MM.1S (cell line): ENCODE data around the gene LINGO4.
A peak's percentile ranks its signal among the peaks of the same experiment; 100 is the strongest.

Experiments
- DNase-seq: peaks from one replicate; pipeline ENCODE4 v3.0.0-alpha.2; 2015
- H2AFZ ChIP-seq: fragments of 300-600 bp; sonication (generic); 2 replicates; pipeline ENCODE4 v1.6.0; 2016; ENCODE audit warnings: antibody characterized with exemption, low read length
- H3F3A ChIP-seq: fragments of 300-600 bp; sonication (generic); 2 replicates; pipeline ENCODE4 v1.6.1; 2016; ENCODE audit warnings: mild to moderate bottlenecking, antibody characterized with exemption, low read length, moderate library complexity, mixed read lengths; ENCODE audit not compliant: insufficient read depth
- H3K27ac ChIP-seq: fragments of 300-600 bp; sonication (generic); 2 replicates; pipeline ENCODE4 v1.5.1; 2016; ENCODE audit warnings: mild to moderate bottlenecking, low read length
- H3K27me3 ChIP-seq: fragments of 300-600 bp; sonication (generic); replicated peaks from 2 replicates; pipeline ENCODE4 v1.6.0; 2016; ENCODE audit warnings: low read length; ENCODE audit not compliant: insufficient read depth
- H3K36me3 ChIP-seq: fragments of 300-600 bp; sonication (generic); replicated peaks from 2 replicates; pipeline ENCODE4 v1.6.1; 2016; ENCODE audit warnings: mild to moderate bottlenecking, low read length, mixed read lengths; ENCODE audit not compliant: insufficient read depth
- H3K4me1 ChIP-seq: fragments of 300-600 bp; sonication (generic); 2 replicates; pipeline ENCODE4 v1.6.1; 2016; ENCODE audit warnings: low read length, mixed read lengths
- H3K4me2 ChIP-seq: fragments of 300-600 bp; sonication (generic); 2 replicates; pipeline ENCODE4 v1.6.0; 2016; ENCODE audit warnings: low read depth, low read length
- H3K4me3 ChIP-seq: fragments of 300-600 bp; sonication (generic); 2 replicates; pipeline ENCODE4 v1.5.1; 2016; ENCODE audit warnings: low read length, mixed read lengths
- H3K79me2 ChIP-seq: fragments of 300-600 bp; sonication (generic); 2 replicates; pipeline ENCODE4 v1.6.1; 2016; ENCODE audit warnings: mixed run types, low read length, mixed read lengths
- H3K9ac ChIP-seq: fragments of 300-600 bp; sonication (generic); 2 replicates; pipeline ENCODE4 v1.6.1; 2016; ENCODE audit warnings: low read length, mixed read lengths
- H3K9me2 ChIP-seq: fragments of 300-600 bp; sonication (generic); replicated peaks from 2 replicates; pipeline ENCODE4 v1.6.1; 2016; ENCODE audit warnings: mild to moderate bottlenecking, low read length, mixed read lengths; ENCODE audit not compliant: insufficient read depth
- H3K9me3 ChIP-seq: fragments of 300-600 bp; sonication (generic); replicated peaks from 2 replicates; pipeline ENCODE4 v1.6.1; 2016; ENCODE audit warnings: mild to moderate bottlenecking, low read length, mixed read lengths; ENCODE audit not compliant: insufficient read depth
- H4K20me1 ChIP-seq: fragments of 300-600 bp; sonication (generic); 2 replicates; pipeline ENCODE4 v1.6.1; 2016; ENCODE audit warnings: mild to moderate bottlenecking, low read length, moderate library complexity, mixed read lengths; ENCODE audit not compliant: insufficient read depth
- CTCF ChIP-seq: fragments of 300-600 bp; sonication (generic); IDR thresholded peaks from 2 replicates; pipeline ENCODE4 v1.5.1; 2016; ENCODE audit warnings: antibody characterized with exemption, low read length, mixed read lengths
- EZH2 ChIP-seq: fragments of 300-600 bp; sonication (generic); optimal IDR thresholded peaks from 2 replicates; pipeline ENCODE3; 2017; ENCODE audit warnings: low read depth, mild to moderate bottlenecking, antibody characterized with exemption, low read length, mixed read lengths
- EZH2phosphoT487 ChIP-seq: fragments of 300-600 bp; sonication (generic); IDR thresholded peaks from 2 replicates; pipeline ENCODE4 v1.6.1; 2018; ENCODE audit warnings: antibody characterized with exemption, low read length

Gene LINGO4

GRCh38 chr1:151790071-151790939, 14.9 kb downstream of the LINGO4 start, which contains the start of gene TDRKH:
TDRKH (minus strand) TSS chr1:151790500; CDS start chr1:151783022, 7,478 bp downstream.
- no peaks in the 10 kb centered on the region for H4K20me1 ChIP-seq
- H3F3A ChIP-seq: peaks cover 3% of the 10 kb centered on the region; the same call in 1 of the 2 replicates
- peaks cover 12% of the 10 kb centered on the region for H3K4me1 ChIP-seq
- no peaks in the 10 kb centered on the region for H3K36me3 ChIP-seq
- H3K27me3 ChIP-seq: no peaks in the 10 kb centered on the region
- peak; percentile 100 for DNase-seq
- TF ChIP-seq CTCF (peak; percentile 50), EZH2phosphoT487 (no peak)
- H2AFZ ChIP-seq: peak within 1 kb of the TSS; percentile 86
- H3K4me3 ChIP-seq: peak within 1 kb of the TSS; percentile 81
- H3K9me3 ChIP-seq: no peaks in the 10 kb centered on the region
- H3K9me2 ChIP-seq: no peaks in the 10 kb centered on the region
- peak within 1 kb of the TSS; percentile 54; the same call in 1 of the 2 replicates for H3K9ac ChIP-seq
- peaks cover 10% of the 10 kb centered on the region; the same call in 1 of the 2 replicates for H3K79me2 ChIP-seq
- peak within 1 kb of the TSS; percentile 96 for H3K4me2 ChIP-seq
- H3K27ac ChIP-seq: no peak within 1 kb of the TSS

GRCh38 chr1:151787689-151788088, 17.5 kb downstream of the LINGO4 start:
- H3K4me2 ChIP-seq: no peak overlapping the region
- H3K9me3 ChIP-seq: no peaks in the 10 kb centered on the region
- H3K9ac ChIP-seq: no peak overlapping the region
- H2AFZ ChIP-seq: no peak overlapping the region
- no peaks in the 10 kb centered on the region for H3K9me2 ChIP-seq
- H3K79me2 ChIP-seq: peaks cover 10% of the 10 kb centered on the region; the same call in 1 of the 2 replicates
- H3K27me3 ChIP-seq: no peaks in the 10 kb centered on the region
- peaks cover 3% of the 10 kb centered on the region; the same call in 1 of the 2 replicates for H3F3A ChIP-seq
- no peaks in the 10 kb centered on the region for H4K20me1 ChIP-seq
- H3K4me1 ChIP-seq: peaks cover 20% of the 10 kb centered on the region
- no peak for DNase-seq
- no peak overlapping the region for H3K27ac ChIP-seq
- TF ChIP-seq EZH2phosphoT487 (no peak), CTCF (no peak), EZH2 (no peak)
- no peak overlapping the region for H3K4me3 ChIP-seq
- no peaks in the 10 kb centered on the region for H3K36me3 ChIP-seq

GRCh38 chr1:151783796-151784195, 21.4 kb downstream of the LINGO4 start:
- H3K9me3 ChIP-seq: no peaks in the 10 kb centered on the region
- no peaks in the 10 kb centered on the region for H3K79me2 ChIP-seq
- no peak overlapping the region for H3K4me3 ChIP-seq
- no peak overlapping the region for H3K9ac ChIP-seq
- H3K4me1 ChIP-seq: peaks cover 40% of the 10 kb centered on the region
- H3F3A ChIP-seq: peaks cover 17% of the 10 kb centered on the region
- H3K27me3 ChIP-seq: no peaks in the 10 kb centered on the region
- TF ChIP-seq CTCF (no peak), EZH2 (no peak), EZH2phosphoT487 (no peak)
- no peak for DNase-seq
- H3K36me3 ChIP-seq: no peaks in the 10 kb centered on the region
- H2AFZ ChIP-seq: no peak overlapping the region
- no peak overlapping the region for H3K4me2 ChIP-seq
- H4K20me1 ChIP-seq: no peaks in the 10 kb centered on the region
- H3K27ac ChIP-seq: no peak overlapping the region
- H3K9me2 ChIP-seq: no peaks in the 10 kb centered on the region
